Stimulated activated CD8-positive, alpha-beta memory T cell treated with anti-CD3 and anti-CD28 coated beads, Interleukin-12 subunit alpha, Interleukin-12 subunit beta, amount 100 ng/mL, for 4 hours (primary cell): ENCODE measurements around the gene PHF19.
A peak's percentile ranks its signal among the peaks of the same experiment; 100 is the strongest.

Source experiments
- DNase-seq: peaks from one replicate; pipeline ENCODE4 v3.0.0-alpha.2; 2020; ENCODE audit warnings: low read depth

The PHF19 gene

GRCh38 chr9:120872791-120873502, 4.0 kb downstream of the PHF19 start:
- DNase-seq, result no peak

DNA sequence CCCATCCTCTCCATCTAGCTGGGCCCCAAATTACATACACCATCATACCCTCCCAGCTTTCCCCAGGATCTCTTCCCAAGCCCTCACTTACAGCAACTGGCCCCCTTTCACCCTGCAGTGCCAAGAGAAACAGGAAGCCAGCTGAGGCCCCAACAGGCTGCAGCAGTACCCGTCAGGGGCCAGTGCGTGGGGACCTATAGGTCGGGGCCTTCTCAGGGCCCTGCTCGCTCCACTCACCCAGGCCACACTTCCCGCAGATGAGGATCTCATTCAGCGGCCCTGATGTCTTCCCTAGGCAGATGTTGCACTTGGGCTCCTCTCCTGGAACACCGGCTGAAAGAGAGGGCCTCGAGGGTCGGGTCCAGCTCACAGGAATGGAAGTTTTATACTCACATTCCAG, 6.8 kb downstream of the PHF19 start:
- DNase-seq, result no peak

- DNase-seq, result no peak
Observed at GRCh38 chr9:120869726-120870125, 7.3 kb downstream of the PHF19 start.

GRCh38 chr9:120869360-120869687, 7.7 kb downstream of the PHF19 start:
- no peak for DNase-seq

GRCh38 chr9:120868676-120869359, 8.2 kb downstream of the PHF19 start:
- peak; percentile 94 for DNase-seq

DNA sequence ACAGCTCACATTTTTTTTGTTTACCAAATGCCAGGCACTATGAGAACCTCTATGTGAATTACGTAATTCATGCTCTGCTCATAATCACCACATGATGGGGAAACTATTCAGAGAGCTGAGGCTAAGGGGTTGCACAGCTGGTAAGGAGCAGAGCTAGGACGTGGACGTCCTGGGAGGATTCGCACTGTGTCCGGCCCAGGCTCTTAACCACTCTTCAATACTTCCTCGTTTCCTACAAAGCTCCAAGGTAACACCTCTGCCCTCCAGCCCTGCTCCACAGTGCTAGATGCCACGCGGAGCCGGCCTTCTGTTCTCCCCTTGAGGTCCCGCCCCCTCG, 8.7 kb downstream of the PHF19 start:
- no peak for DNase-seq

DNA sequence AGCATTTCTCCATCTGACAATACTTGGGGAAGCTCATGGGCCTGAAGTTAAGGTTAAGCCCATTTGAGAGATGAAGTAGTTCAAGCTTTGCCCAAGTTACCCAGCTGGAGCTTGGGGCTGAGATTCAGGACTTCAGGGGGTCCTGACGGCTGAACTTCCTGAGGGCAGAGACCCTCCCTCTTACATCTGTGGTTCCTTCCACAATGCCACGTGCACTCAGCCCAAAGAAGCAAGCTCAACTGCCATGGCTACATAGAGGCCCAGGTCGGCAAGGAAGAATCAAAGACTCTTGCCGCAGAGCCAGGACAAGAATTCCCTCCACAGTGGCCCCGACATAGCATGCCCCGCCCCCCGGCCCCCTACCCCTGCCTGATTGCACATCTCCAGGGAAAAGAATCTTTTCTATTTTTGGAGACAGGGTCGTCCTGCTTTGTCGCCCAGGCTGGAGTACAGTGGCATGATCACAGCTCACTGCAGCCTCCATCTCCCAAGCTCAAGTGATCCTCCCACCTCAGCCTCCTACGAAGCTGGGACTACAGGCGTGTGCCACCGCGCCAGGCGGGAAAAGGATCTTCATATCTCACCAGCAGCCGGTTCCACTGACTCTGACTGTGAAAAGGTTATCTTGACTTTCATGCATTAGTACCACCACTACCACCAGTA, 9.2 kb downstream of the PHF19 start:
- DNase-seq, result no peak

- no peak for DNase-seq
Observed at GRCh38 chr9:120866651-120867050, 10.3 kb downstream of the PHF19 start.

DNA sequence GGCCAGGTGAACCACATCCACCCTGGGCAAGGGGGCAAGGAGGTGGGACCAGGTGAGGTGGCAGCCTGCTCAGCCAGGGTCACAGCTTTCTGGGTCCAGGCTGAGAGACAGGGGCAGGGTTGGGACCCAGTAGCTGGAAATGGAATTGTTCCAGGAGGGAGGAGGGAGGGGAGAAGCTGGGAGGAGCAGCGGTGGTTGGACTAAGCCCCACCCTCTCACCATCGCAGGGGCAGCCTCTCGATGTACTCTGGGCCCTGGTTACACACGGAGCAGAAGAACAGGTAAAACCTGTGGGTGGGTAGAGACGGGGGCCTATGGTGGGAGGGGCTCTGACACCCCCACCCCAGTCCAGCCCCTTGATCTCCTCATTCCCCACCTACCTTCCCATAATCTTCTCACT, 11.2 kb downstream of the PHF19 start:
- no peak for DNase-seq

DNA sequence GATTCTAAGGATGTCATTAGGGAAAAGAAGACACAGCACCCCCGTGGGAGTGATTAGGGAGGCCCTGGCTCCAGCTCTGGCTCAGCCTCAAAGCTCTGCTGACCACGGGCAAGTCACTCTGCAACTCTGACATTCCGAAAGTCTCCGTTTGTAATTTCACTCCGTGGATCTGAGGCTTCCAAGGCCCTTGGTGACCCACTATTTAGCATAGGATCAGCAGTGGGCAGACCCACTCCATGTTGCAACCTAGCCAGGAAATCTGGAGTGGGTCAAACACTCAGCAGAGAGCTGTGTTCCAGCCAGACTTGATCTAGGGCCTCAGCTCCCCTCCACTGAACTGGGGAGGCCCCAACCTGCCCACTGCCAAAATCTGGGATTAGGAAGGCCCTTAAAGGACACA, 11.8 kb downstream of the PHF19 start:
- DNase-seq, result no peak

- no peak for DNase-seq
Observed at GRCh38 chr9:120864719-120865118, 12.3 kb downstream of the PHF19 start.

DNA sequence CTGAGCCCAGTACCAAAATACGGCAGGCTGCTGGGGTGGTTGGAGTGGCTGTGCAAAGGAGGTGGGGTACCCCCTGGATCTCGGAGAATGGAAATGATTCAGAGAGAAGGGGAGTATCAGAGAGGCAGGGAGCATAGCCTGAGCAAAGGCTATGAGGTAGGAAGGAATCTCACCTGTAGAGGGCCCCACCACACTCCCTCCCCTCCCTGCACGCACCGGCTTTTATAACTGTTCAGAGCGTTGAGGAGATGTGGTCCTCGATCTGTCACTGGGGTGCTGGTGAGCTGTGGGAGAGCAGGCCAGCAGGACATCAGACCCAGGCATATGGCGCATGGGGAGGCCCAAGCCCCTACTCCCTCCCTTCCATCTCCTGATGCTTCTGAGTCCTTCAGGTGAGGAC, 13.2 kb downstream of the PHF19 start:
- no peak for DNase-seq

DNA sequence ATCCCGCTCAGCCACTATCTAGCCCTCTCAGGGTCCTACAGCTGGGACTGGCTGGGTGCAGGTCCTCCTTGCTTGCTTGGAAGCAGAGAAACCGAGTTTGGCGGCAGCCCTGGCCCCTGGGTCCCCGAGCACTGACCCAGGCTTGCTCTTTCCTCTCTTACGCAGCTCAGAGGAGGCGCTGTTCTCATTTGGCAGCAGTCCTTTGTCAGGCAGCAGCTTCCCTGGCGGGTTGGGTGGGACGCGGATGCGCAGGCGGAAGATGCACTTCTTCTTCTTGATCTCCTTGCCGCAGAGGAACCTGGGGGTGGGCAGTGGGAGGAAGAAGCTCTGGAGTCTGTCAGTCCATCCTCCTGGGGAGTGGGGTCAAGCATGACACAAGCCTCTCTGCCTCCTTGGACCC, 14.5 kb downstream of the PHF19 start:
- no peak for DNase-seq

- DNase-seq, result no peak
Observed at GRCh38 chr9:120861935-120862334, 15.1 kb downstream of the PHF19 start.

DNA sequence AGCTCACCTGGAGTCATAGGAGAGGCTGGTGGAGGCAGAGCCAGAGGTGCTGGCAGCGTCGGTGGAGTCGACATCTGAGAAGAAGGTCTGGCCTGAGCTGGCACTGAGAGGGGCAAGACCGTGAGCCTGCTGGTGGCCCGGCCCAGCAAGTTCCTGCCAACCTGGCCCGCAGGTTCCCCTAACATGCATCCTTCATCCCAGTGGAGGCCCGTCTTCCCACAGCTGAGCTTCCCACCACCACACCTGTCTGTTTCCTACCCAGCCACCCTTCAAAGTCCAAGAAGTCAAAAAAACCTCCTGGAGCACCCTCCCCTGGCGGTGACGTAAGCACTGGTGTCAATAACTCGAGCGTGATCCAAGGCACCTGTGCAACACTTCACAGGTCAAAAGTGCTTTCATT, 16.9 kb downstream of the PHF19 start:
- no peak for DNase-seq

DNA sequence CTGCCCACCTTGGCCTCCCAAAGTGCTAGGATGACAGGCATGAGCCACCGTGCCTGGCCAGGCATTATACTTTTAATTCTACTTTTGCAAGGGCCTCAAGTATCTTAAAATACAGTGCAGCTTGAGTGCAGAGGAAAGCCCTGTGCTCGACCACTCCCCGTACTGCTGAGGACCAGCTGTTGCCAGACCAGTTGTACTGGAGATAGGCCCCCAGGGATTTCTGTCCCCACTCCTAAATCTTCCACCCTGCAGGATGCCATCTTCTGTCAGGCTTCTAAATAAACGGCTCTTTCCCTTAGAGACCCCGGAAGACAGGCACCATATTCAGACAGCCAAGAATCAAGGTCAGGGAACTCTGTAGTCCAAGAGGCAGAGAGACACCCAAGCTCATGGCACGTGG, 17.6 kb downstream of the PHF19 start:
- no peak for DNase-seq

DNA sequence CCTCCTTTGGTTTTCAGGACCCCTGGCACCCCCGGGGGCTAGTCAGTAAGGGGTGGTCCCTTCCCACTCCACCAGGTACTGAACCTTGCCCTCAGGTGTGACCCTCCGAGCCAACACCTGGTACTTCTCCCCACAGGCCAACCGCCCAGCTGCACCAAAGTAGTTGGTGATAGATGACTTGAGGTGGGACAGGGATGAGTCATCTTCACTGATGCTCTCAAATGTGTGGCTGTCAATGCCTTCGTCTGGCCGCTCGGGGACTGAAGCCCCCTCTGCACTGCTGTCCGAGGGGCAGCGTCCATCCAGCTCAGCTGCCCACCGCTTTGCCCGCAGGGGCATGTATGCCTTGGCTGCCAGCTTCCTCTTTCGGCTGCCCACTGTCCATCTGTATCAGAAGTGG, 19.1 kb downstream of the PHF19 start:
- DNase-seq, result no peak

- no peak for DNase-seq
Observed at GRCh38 chr9:120857481-120857880, 19.5 kb downstream of the PHF19 start.

DNA sequence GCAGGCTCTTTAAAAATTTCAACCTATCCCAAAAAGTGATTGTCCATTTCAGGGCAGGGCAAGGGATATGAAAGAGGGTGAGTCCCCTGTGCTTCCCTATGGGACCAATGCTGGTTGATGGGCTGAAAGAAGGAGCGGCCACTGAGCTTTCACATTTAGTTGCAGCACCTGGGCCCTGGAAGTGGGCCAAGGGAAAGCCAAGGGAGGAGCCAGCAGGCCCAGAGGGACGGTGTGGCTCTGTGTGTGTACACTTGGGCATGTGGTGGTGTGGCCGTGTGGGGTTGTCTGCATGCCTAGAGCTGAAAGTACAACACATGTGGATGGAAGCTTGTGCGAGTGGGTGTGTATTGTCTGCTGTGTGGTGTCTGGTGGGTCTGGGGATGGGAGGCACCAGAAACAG, 20.3 kb downstream of the PHF19 start:
- no peak for DNase-seq

DNA sequence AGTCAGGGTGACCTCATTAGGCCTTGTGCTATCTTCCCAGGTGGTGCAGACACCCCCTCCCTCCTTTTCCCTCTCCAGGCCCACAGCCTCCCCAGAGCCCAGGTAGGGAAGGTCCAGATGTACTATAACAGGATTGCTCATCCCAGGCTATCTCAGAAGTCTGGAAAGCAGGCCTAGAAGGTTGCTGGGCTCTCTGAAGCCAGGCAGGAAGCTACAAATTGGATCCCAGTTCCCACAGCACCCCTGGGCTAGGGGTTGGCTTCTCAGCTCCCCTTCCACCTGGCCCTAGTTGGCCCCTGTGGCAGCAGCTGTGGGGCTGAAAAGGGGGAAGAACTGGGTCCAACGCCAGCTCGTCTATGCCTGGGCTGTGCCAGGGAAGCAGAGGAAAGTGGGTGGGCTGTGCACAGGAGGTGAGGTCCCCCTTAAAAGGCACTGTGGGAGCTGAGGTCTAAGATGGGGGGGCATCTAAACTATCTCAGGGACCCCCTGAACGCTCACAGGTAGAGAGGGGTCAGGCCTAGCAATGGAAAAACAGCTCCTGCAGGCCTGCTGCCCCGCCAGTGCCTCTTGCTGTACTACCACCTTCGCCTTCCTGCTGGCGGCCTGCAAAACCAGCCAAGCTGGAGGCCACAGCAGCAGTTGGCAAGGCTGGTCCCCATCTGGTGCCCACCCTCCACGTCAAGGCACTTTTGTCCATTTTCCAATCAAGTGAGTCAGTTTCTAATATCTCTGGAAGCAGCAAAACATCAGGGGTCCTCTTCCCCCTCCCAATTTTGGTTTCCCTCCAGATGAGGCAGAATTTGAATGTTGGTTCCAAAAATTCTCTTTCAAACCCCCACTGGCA, 20.9 kb downstream of the PHF19 start:
- DNase-seq, result no peak

DNA sequence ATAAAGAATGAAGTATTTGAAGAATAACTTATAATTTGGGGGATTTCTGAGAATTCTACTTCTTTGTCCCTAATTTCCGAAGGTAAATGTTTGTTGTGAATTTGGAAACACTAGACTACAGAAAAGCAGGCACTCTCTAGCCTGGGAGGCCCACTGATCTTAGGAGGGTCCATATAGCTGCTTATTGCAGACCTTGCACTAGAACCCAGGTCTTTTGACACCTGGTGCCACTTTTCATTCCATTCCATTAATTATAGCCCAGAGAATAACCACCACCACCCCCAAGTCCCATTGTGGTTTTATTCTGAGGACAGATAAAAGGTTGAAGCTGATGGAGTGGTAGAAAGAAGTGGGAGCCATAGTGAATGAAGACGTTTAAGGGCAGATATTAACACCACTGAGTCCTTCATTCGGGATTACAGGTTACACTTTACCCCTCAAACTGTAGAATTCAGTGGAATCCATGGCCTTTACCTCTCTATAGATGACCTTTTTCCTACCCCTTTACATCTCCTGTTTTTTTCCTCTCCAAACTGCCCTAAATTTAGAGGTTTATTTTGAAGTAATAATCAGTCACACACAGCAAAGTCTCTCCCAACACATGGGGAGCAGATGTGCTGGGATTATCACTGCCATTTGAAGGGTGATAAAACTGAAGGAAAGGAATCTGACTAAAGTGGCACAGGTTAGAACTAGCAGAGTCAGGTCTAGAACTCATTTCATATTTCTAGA, 22.2 kb downstream of the PHF19 start:
- no peak for DNase-seq

DNA sequence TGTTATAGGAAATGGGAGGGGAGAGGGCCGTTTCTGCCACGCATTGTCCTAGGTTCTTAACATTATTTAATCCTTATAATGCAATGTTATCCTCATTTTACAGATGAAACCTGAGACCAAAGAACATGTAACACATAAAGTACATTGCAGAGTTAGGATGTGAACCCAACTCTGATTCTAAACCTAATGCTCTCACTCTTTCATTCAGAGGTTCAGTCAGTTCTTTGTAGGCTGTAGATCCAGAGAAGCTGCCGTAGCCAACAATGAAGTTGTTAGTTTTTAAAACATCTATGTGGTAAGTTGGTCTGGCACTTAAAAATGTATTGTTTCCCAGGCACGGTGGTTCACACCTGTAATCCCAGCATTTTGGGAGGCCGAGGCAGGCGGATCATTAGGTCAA, 23.8 kb downstream of the PHF19 start:
- no peak for DNase-seq
